Spleen (tissue), 7 donors: ENCODE data around the gene AVPI1.

Source experiments
- CTCF ChIP-seq, 11 experiments: fragments of 200-600 bp in 7 of 11; fragments of 450-650 bp in 4 of 11; sonication (generic) in 4 of 11; IDR thresholded peaks in 8 of 11; conservative IDR thresholded peaks in 3 of 11; 1 replicate in 7 of 11; 2 replicates in 4 of 11; pipeline versions ENCODE4 v1.4.0 to v1.8.0; 2016 to 2021; ENCODE audit warnings: antibody characterized with exemption in 11 of 11, inconsistent platforms in 4 of 11, mild to moderate bottlenecking in 1 of 11
- POLR2A ChIP-seq, 3 donors: fragments of 450-650 bp; IDR thresholded peaks; one replicate each; pipeline ENCODE4 v1.5.1; 2017; ENCODE audit warnings: antibody characterized with exemption in 3 of 3, mild to moderate bottlenecking in 1 of 3
- donor health status: DM: no; HTN: no; CAD: no; lungs with moderate emphysema.
- donor health status: DM: no; HTN: no; CAD: no.
- donor health status: DM: no; HTN: no; CAD: no.

- no peak for TF ChIP-seq CTCF (IDR thresholded peaks at IDR 0.05 in 8 of 11, conservative IDR thresholded peaks at IDR 0.05 in 3 of 11)
- no peak for TF ChIP-seq POLR2A (IDR thresholded peaks at IDR 0.05)
These were observed 26.3 kb upstream of the AVPI1 start, which contains the start of gene MARVELD1 for GRCh38 chr10:97713339-97713825.
